Parathyroid adenoma (tissue), 2 donors: Measurements from ENCODE around the gene HADHA.
A peak's percentile ranks its signal among the peaks of the same experiment; 100 is the strongest.

Experiments
- H2AFZ ChIP-seq: fragments of 300-600 bp; sonication (generic); one replicate; pipeline ENCODE4 v1.7.0; 2017; ENCODE audit warnings: antibody characterized with exemption, mild to moderate bottlenecking
- H3K27ac ChIP-seq: fragments of 300-600 bp; sonication (generic); one replicate; pipeline ENCODE4 v1.7.0; 2017
- H3K27me3 ChIP-seq: fragments of 300-600 bp; sonication (generic); one replicate; pipeline ENCODE4 v1.7.0; 2017; ENCODE audit warnings: low read length; ENCODE audit not compliant: control insufficient read depth, insufficient read depth
- H3K36me3 ChIP-seq: fragments of 300-600 bp; sonication (generic); one replicate; pipeline ENCODE4 v1.7.0; 2017; ENCODE audit warnings: low read length; ENCODE audit not compliant: control insufficient read depth, insufficient read depth
- H3K4me1 ChIP-seq: fragments of 300-600 bp; sonication (generic); one replicate; pipeline ENCODE4 v1.7.0; 2017; ENCODE audit warnings: control low read depth
- H3K4me2 ChIP-seq: fragments of 300-600 bp; sonication (generic); one replicate; pipeline ENCODE4 v1.7.0; 2017; ENCODE audit warnings: low read length
- H3K4me3 ChIP-seq: fragments of 300-600 bp; sonication (generic); one replicate; pipeline ENCODE4 v1.7.0; 2017; ENCODE audit warnings: low read depth, low read length
- H3K79me2 ChIP-seq: fragments of 300-600 bp; sonication (generic); one replicate; pipeline ENCODE4 v1.7.0; 2017; ENCODE audit warnings: control low read depth
- H3K9ac ChIP-seq: fragments of 300-600 bp; sonication (generic); one replicate; pipeline ENCODE4 v1.7.0; 2017; ENCODE audit warnings: mild to moderate bottlenecking
- H3K9me3 ChIP-seq: fragments of 300-600 bp; sonication (generic); one replicate; pipeline ENCODE4 v1.7.0; 2017; ENCODE audit warnings: low read length; ENCODE audit not compliant: control insufficient read depth
- CTCF ChIP-seq: fragments of 300-600 bp; sonication (generic); IDR thresholded peaks from one replicate; pipeline ENCODE4 v1.7.0; 2017; ENCODE audit warnings: antibody characterized with exemption, mild to moderate bottlenecking
- donor health status: primary hyperparathyroidism.

HADHA gene

DNA sequence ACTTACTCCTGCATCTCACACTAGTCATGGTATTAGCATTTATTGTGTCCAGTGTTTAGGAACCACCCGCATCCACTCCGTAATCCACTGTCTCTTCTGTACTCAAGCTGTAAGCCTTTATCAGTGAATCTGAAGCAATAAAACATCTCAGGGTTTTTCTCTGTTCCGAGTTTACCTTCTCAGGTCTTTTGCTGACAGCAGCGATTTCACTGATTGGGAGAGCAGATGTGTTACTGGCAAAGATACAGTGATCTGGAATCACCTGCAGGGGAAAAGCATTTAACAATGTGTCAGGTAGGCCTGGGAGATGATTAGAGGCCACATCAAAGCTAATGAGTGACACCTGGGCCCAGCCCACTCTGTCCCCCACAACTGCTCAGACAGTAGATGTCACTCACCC, 46.9 kb downstream of the HADHA start:
- H3K4me1 ChIP-seq: peaks cover 79% of the 10 kb centered on the region
- no peaks in the 10 kb centered on the region for H3K27me3 ChIP-seq
- H3K36me3 ChIP-seq: no peaks in the 10 kb centered on the region
- TF ChIP-seq CTCF: peak; percentile 23
- peak overlapping the region; percentile 46 for H3K4me2 ChIP-seq
- peak overlapping the region; percentile 97 for H3K27ac ChIP-seq
- no peaks in the 10 kb centered on the region for H3K9me3 ChIP-seq
- no peak overlapping the region for H3K9ac ChIP-seq
- H3K79me2 ChIP-seq: no peaks in the 10 kb centered on the region
- H2AFZ ChIP-seq: no peak overlapping the region
- peak overlapping the region; percentile 6 for H3K4me3 ChIP-seq

DNA sequence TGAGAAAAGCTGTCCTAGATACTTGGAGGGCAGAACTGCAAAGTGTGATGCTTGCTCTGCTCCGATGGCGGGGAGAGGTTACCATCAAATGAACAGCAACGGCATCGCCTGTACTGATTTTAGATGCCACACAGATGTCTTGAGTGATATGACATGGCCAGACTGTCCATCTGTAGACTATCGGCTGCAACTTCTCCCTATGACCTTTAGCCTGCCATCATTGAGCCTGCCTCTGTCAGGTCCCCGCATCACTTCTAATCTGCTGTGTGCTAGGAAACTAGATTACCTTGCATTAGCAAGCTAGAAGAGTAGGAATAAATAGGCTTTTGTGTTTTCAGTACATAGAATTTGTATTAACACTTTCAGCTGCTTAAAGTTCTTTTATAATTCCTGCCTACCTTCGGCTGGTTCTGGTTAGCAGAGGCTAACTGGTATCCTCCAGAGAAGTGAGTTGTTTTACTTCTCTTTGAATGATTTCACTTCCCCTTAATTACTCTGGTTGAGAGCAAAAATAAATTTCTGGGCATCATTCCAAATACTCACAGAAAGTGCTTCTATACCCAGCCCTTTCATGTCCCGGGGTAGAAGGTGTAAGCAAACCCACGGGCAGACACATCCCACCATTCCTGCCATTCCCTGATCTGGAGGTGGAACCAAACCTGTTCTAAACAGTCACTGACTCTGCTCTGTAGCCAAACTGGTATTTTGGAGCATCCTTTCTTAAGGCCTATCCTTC, 47.6 kb downstream of the HADHA start:
- peak overlapping the region; percentile 46 for H3K4me2 ChIP-seq
- peaks cover 78% of the 10 kb centered on the region for H3K4me1 ChIP-seq
- no peak overlapping the region for H3K9ac ChIP-seq
- no peaks in the 10 kb centered on the region for H3K27me3 ChIP-seq
- no peaks in the 10 kb centered on the region for H3K9me3 ChIP-seq
- peak overlapping the region; percentile 97 for H3K27ac ChIP-seq
- H3K4me3 ChIP-seq: peak overlapping the region; percentile 6
- H2AFZ ChIP-seq: no peak overlapping the region
- no peaks in the 10 kb centered on the region for H3K36me3 ChIP-seq
- H3K79me2 ChIP-seq: no peaks in the 10 kb centered on the region
- TF ChIP-seq CTCF: no peak

- peak overlapping the region; percentile 97 for H3K27ac ChIP-seq
- H2AFZ ChIP-seq: no peak overlapping the region
- H3K4me1 ChIP-seq: peaks cover 90% of the 10 kb centered on the region
- H3K79me2 ChIP-seq: no peaks in the 10 kb centered on the region
- TF ChIP-seq CTCF: no peak
- H3K4me2 ChIP-seq: peak overlapping the region; percentile 31
- no peaks in the 10 kb centered on the region for H3K9me3 ChIP-seq
- H3K4me3 ChIP-seq: no peak overlapping the region
- H3K27me3 ChIP-seq: no peaks in the 10 kb centered on the region
- no peaks in the 10 kb centered on the region for H3K36me3 ChIP-seq
- no peak overlapping the region for H3K9ac ChIP-seq
These were observed 49.1 kb downstream of the HADHA start for GRCh38 chr2:26195040-26195984.

DNA sequence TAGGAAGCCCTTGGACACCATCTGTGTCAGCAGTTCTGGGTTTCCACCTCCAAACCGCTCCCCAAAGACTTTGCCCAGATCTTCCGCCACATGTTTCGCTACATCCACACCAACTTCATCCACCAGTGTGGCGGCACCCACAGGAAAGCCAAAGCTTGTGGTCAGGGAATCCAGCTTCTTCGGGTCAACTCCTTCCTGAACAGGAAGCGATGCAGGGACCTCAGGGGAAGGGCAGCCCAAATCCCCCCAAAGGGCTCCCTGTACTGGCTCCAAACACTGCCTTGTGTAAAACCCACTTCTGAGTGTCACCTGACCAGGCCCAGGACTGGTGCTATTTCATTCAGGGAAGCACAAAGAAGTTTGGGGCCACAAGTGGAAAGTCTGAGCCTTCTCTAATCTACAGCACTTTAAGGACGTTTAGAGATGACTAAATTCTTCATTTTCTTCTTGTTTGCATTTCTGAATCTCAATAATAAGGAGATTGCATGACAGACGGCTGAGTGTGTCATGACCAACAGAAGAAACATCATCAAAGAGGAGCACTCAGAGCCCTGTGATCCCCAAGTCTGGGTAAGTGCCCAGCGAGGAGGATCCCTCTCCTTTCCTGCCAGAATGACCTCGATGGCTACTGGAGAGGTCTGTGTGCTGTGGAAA, 50.7 kb downstream of the HADHA start:
- Histone ChIP-seq H3K9me3 (no peaks in the 10 kb centered on the region), H3K79me2 (no peaks in the 10 kb centered on the region), H3K4me3 (no peak overlapping the region), H3K36me3 (no peaks in the 10 kb centered on the region), H3K9ac (no peak overlapping the region), H2AFZ (no peak overlapping the region), H3K4me1 (peaks cover 92% of the 10 kb centered on the region), H3K27ac (peak overlapping the region; percentile 97), H3K4me2 (no peak overlapping the region), H3K27me3 (no peaks in the 10 kb centered on the region)
- no peak for TF ChIP-seq CTCF
